ENCODE results near the gene TMEM50B. TPM values are rescaled to one million over a fixed set of nuclear protein-coding genes. Genes with fewer than 3 reads are reported as not detected.

Gene TMEM50B
- total RNA-seq (2022; extraction: Qiagen RNA extraction), result 10.1 to 10.9 TPM (median 10.8 TPM) in 5 replicates

DNA sequence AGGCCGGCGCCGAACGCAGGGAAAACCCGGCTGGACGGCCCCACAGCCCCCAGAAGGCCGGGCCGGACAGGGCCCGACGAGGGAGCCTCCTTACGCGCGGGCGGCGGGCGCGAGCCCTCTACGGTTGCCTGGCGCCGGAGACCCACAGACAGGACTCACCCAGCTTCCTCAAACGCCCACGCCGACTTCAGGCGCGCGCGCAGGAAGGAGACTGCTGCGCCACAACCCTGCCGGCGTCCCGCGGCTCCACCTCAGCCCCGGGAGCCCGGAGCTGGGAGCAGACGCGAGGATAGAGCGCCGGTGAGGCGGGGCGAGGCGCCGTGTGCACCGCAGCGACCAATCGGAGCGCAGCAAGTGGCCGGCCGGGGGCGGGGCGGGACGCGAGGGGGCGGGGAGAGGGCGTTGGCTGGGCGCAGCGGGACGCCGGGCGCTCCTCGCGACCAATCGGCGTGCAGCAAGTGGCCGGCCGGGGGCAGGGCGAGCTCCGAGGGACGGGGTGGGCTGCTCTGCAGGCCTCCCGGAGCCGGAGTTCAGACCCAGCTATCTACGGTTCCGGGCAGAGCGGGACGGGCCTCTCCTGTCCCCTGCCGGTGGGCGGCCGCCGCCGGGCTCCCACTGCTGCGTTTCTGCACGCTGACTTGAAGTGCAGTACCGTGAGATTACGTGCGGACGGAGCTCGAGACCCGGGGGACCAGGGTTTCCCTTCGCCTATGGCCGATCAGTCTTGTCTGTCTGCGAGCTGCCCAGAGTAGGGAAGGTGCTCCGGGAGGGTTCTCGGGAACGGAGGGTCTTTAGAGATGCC, at the start of gene TMEM50B:
Gene TMEM50B (minus strand): TSS at position 296 of the 802 bp plus-strand sequence. CDS start 11,089 bp downstream, outside the sequence.

DNA sequence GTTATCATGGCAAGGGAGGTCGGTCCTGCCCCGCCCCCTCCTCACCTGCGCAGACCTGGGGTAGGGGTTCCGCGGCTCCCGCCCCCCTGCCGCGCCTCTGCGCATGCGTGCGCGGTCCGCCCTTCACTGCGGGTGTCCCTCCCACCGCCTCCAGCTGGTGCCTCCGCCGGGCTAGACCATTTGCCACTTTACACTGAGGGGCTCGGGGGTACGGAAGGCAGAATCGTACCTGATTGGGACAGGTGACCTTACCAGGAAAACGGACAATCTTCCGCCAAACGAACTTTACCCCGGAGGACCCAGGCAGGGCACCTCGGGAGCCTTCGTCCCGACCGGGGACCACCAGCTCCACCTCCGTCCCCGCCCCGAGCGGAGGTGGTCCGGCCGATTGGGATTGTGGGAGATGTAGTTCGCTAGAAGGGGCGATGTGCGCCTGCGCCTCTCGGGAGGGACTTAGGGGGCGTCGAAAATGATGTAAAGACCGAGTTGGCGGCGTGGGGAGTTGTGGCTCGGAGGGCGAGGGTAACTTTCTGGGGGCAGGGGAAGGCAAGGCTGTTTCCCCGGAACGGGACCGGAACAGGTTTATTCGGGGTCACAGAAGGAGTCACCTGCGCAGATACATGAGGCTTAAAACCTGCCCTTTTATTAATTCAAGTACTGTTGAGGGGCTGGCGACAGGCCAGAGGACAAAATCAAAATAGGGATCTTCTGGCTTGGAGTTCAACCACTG, 11.8 kb upstream of the TMEM50B start, which contains the start of gene DNAJC28:
Gene DNAJC28 (minus strand): TSS at position 344 of the 730 bp plus-strand sequence. CDS start 2,323 bp downstream, outside the sequence.

DNA sequence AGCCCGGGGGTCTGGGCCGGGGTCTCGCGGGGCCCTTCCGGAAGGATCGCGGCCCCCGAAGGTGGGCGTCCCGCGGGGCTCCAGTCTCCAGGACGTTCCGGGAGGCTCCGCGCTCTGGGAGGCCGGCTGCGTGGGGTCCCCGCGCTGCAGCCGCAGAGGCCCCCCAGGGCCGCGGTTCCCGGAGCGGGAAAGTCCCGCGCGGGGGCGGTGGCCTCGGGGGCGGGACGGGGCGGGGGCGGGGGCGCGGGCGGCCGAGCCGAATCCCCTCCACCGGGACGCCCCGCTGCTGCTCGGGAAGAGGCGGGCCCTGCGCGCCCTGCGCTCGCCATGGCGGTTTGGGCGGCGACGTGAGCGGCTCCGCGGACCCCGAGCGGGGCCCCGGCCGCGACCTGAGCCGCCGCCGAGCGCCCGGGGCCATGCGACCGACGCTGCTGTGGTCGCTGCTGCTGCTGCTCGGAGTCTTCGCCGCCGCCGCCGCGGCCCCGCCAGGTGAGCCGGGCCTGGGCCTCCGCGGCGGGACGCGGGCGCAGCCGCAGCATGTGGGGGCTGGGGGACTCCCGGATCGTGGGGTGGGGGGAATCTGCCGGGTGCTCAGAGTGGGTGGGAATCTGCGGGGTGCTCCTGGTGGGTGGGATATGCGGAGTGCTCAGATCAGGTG, 76.5 kb downstream of the TMEM50B start, which contains the start of gene IFNGR2:
Gene IFNGR2 (plus strand): TSS at position 286 of the 658 bp plus-strand sequence. CDS start 131 bp downstream, at position 417.

Other genes with a start within 250 kb of the TMEM50B start
- 17.9 to 20.5 TPM (median 18.4 TPM) in 5 replicates for gene IL10RB, start 213.6 kb downstream of the TMEM50B start, total RNA-seq (2022; extraction: Qiagen RNA extraction)
- 13.5 to 20.1 TPM (median 18.4 TPM) in 5 replicates for gene IFNAR1, start 155.0 kb downstream of the TMEM50B start, total RNA-seq (2022; extraction: Qiagen RNA extraction)
- gene IFNGR2, start 76.6 kb downstream of the TMEM50B start, total RNA-seq (2022; extraction: Qiagen RNA extraction), result 49.1 to 55.8 TPM (median 55.0 TPM) in 5 replicates
- 0.10 to 0.63 TPM (median 0.34 TPM) in 5 replicates for gene DNAJC28, start 11.7 kb upstream of the TMEM50B start, total RNA-seq (2022; extraction: Qiagen RNA extraction)
- gene GART, start 62.1 kb upstream of the TMEM50B start, total RNA-seq (2022; extraction: Qiagen RNA extraction), result 61.1 to 69.9 TPM (median 64.2 TPM) in 5 replicates
- 74.6 to 97.9 TPM (median 84.7 TPM) in 5 replicates for gene SON, start 63.1 kb upstream of the TMEM50B start, total RNA-seq (2022; extraction: Qiagen RNA extraction)
- 14.6 to 18.3 TPM (median 17.0 TPM) in 5 replicates for gene DONSON, start 108.7 kb upstream of the TMEM50B start, total RNA-seq (2022; extraction: Qiagen RNA extraction)
- 12.8 to 14.9 TPM (median 14.4 TPM) in 5 replicates for gene CRYZL1, start 161.8 kb upstream of the TMEM50B start, total RNA-seq (2022; extraction: Qiagen RNA extraction)
- 14.8 to 18.1 TPM (median 17.5 TPM) in 5 replicates for gene ITSN1, start 162.5 kb upstream of the TMEM50B start, total RNA-seq (2022; extraction: Qiagen RNA extraction)

All from A549 treated with CORT108297 at 1 μM for 4 hours (cell line).